ENCODE results near the gene RB1. TPM values are rescaled to one million over a fixed set of nuclear protein-coding genes. Genes with fewer than 3 reads are reported as not detected.

RB1 gene
- total and polyA plus RNA-seq, 4 donors: 10.0 to 69.9 (median 26.1) TPM

DNA sequence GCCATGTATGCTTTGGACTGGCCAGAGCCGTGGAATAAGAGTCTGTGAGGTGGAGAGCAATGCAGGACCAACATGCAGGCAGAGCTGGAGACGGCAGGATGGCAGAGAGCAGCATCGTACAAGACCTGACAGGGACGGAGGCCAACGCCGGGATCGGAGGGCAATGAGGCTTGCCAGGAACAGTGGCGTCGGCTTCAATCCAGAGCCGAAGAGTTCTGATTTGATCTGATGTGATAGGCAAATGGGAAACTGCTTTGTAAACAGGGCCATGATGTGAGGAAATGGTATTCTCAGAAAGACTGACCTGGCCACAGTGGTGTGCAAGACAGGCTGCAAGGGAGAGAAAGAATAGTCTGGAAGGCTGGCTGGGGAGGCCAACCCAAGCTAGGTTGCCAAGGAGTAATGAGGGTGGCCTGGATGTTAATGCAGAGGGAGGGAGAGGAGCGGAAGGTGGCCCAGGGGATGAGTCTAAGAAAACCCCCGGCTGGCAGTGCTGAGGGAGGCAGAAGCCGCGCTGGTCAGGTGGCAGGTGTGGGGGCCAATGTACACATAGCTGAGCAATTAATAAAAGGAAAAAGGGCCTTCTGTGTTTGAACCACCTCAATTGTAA is 202.6 kb downstream of the RB1 start:
- no peak overlapping the region for H3K4me3 ChIP-seq
- no peak overlapping the region for H3K9ac ChIP-seq (ENCODE audit: insufficient read depth in 1 of 2, low read length in 2 of 2)
- DNase-seq: no peak
- H3K4me1 ChIP-seq (ENCODE audit: control insufficient read depth in 5 of 5, insufficient read depth in 5 of 5, low read length in 5 of 5): peaks cover 0 to 15% (median 0%) of the 10 kb centered on the region in 5 donors
- TF ChIP-seq, protein P1, sequence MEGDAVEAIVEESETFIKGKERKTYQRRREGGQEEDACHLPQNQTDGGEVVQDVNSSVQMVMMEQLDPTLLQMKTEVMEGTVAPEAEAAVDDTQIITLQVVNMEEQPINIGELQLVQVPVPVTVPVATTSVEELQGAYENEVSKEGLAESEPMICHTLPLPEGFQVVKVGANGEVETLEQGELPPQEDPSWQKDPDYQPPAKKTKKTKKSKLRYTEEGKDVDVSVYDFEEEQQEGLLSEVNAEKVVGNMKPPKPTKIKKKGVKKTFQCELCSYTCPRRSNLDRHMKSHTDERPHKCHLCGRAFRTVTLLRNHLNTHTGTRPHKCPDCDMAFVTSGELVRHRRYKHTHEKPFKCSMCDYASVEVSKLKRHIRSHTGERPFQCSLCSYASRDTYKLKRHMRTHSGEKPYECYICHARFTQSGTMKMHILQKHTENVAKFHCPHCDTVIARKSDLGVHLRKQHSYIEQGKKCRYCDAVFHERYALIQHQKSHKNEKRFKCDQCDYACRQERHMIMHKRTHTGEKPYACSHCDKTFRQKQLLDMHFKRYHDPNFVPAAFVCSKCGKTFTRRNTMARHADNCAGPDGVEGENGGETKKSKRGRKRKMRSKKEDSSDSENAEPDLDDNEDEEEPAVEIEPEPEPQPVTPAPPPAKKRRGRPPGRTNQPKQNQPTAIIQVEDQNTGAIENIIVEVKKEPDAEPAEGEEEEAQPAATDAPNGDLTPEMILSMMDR (IDR thresholded peaks at IDR 0.05; ENCODE audit: control extremely low read depth, extremely low read depth): no peak
- WGBS, 2 donors: 46 to 56% methylated on average over 14 of the region's 14 CpGs
- H3K27me3 ChIP-seq (ENCODE audit: control insufficient read depth in 3 of 3, insufficient read depth in 3 of 3, low read length in 2 of 3): no peaks in the 10 kb centered on the region
- H3K27ac ChIP-seq (ENCODE audit: low read depth in 1 of 2, low read length in 1 of 2): peak overlapping the region; percentile 24 to 85
- peaks cover 0 to 12% (median 0%) of the 10 kb centered on the region in 4 donors for H3K36me3 ChIP-seq (ENCODE audit: control insufficient read depth in 4 of 4, insufficient read depth in 4 of 4, low read length in 4 of 4)
- no peaks in the 10 kb centered on the region for H3K9me3 ChIP-seq (ENCODE audit: control insufficient read depth in 4 of 4, insufficient read depth in 3 of 4, low read length in 3 of 4)
- ATAC-seq (ENCODE audit: insufficient read depth, low FRiP score): no peak

DNA sequence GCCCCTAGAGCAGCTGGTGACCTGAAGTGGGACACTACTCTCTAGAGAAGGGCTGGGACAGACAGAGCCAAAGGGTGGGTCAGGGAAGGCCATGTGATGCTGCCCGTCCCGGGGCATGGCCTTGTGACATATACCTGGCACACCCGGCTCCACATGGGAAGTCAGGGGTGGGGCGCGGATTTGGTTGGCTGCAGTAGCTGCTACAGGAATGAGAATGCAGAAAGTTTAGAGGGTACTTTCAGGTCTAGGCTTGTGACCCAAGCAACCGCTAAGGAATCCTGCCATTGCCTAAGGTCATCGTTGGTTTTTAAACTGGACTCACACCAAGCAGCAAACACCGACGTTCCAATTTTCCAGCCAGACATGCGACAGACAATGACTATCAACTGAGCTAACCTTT is 203.5 kb downstream of the RB1 start:
- H3K27me3 ChIP-seq (ENCODE audit: control insufficient read depth in 3 of 3, insufficient read depth in 3 of 3, low read length in 2 of 3): no peaks in the 10 kb centered on the region
- H3K27ac ChIP-seq (ENCODE audit: low read depth in 1 of 2, low read length in 1 of 2): peak overlapping the region in 1 of 2 donors; percentile 17
- 86 to 92% methylated on average over 10 of the region's 10 CpGs for WGBS, 2 donors
- no peak overlapping the region for H3K9ac ChIP-seq (ENCODE audit: insufficient read depth in 1 of 2, low read length in 2 of 2)
- H3K36me3 ChIP-seq (ENCODE audit: control insufficient read depth in 4 of 4, insufficient read depth in 4 of 4, low read length in 4 of 4): peaks cover 0 to 13% (median 0%) of the 10 kb centered on the region in 4 donors
- TF ChIP-seq, protein P1 (IDR thresholded peaks at IDR 0.05; ENCODE audit: control extremely low read depth, extremely low read depth): no peak
- H3K4me3 ChIP-seq: no peak overlapping the region
- peaks cover 0 to 13% (median 0%) of the 10 kb centered on the region in 5 donors for H3K4me1 ChIP-seq (ENCODE audit: control insufficient read depth in 5 of 5, insufficient read depth in 5 of 5, low read length in 5 of 5)
- H3K9me3 ChIP-seq (ENCODE audit: control insufficient read depth in 4 of 4, insufficient read depth in 3 of 4, low read length in 3 of 4): no peaks in the 10 kb centered on the region
- no peak for ATAC-seq (ENCODE audit: insufficient read depth, low FRiP score)
- no peak for DNase-seq

DNA sequence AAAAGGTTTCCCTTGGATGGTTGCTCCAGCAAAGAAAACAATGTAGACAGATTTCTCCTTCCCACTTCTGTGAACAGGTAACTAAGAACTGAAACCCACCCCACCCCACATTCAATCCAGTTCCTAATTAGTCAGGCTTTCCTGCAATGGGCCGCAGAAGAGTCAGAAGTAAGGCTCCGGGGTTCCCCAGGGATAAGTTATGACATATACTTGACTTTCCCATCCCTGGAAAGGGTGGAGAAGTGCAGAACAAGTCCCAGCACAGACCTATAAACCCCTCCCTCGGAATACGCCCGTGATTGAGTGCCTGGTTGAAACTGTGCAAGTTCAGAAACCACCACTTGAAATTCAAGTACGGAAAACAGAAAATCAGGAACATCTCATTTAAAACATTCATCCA is 204.5 kb downstream of the RB1 start:
- no peak for ATAC-seq (ENCODE audit: insufficient read depth, low FRiP score)
- no peak overlapping the region for H3K27ac ChIP-seq (ENCODE audit: low read depth in 1 of 2, low read length in 1 of 2)
- H3K9ac ChIP-seq (ENCODE audit: insufficient read depth in 1 of 2, low read length in 2 of 2): no peak overlapping the region
- no peaks in the 10 kb centered on the region for H3K27me3 ChIP-seq (ENCODE audit: control insufficient read depth in 3 of 3, insufficient read depth in 3 of 3, low read length in 2 of 3)
- DNase-seq: no peak
- H3K4me3 ChIP-seq: no peak overlapping the region
- peaks cover 0 to 19% (median 0%) of the 10 kb centered on the region in 4 donors for H3K36me3 ChIP-seq (ENCODE audit: control insufficient read depth in 4 of 4, insufficient read depth in 4 of 4, low read length in 4 of 4)
- TF ChIP-seq, protein P1 (IDR thresholded peaks at IDR 0.05; ENCODE audit: control extremely low read depth, extremely low read depth): no peak
- H3K9me3 ChIP-seq (ENCODE audit: control insufficient read depth in 4 of 4, insufficient read depth in 3 of 4, low read length in 3 of 4): no peaks in the 10 kb centered on the region
- peaks cover 0 to 11% (median 0%) of the 10 kb centered on the region in 5 donors for H3K4me1 ChIP-seq (ENCODE audit: control insufficient read depth in 5 of 5, insufficient read depth in 5 of 5, low read length in 5 of 5)
- WGBS, 2 donors: 90 to 95% methylated on average over 6 of the region's 6 CpGs

DNA sequence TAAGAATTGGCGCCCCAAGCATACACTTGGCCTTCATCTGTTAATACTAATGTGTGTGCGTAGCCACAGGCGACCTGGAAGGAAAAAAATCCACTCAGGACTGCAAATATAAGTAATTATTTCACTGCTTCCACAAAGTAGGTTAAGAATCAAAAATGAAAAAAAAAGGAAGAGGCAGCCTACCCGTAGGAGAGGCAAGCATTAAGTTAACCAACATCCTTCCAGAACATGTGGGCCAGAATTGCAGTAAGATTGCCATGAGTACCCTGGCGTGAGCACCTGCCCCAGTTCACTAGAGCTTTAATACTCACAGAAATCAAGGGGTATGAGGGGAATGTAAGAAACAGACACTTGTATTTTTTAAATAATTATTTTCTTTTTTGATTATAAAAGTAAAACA is 207.1 kb downstream of the RB1 start:
- 73 to 82% methylated on average over 5 of the region's 5 CpGs for WGBS, 2 donors
- H3K9ac ChIP-seq (ENCODE audit: insufficient read depth in 1 of 2, low read length in 2 of 2): no peak overlapping the region
- peaks cover 2 to 22% (median 3%) of the 10 kb centered on the region in 4 donors for H3K36me3 ChIP-seq (ENCODE audit: control insufficient read depth in 4 of 4, insufficient read depth in 4 of 4, low read length in 4 of 4)
- no peaks in the 10 kb centered on the region for H3K9me3 ChIP-seq (ENCODE audit: control insufficient read depth in 4 of 4, insufficient read depth in 3 of 4, low read length in 3 of 4)
- no peak overlapping the region for H3K4me3 ChIP-seq
- H3K27me3 ChIP-seq (ENCODE audit: control insufficient read depth in 3 of 3, insufficient read depth in 3 of 3, low read length in 2 of 3): no peaks in the 10 kb centered on the region
- peaks cover 0 to 10% (median 0%) of the 10 kb centered on the region in 5 donors for H3K4me1 ChIP-seq (ENCODE audit: control insufficient read depth in 5 of 5, insufficient read depth in 5 of 5, low read length in 5 of 5)
- no peak overlapping the region for H3K27ac ChIP-seq (ENCODE audit: low read depth in 1 of 2, low read length in 1 of 2)
- TF ChIP-seq, protein P1 (IDR thresholded peaks at IDR 0.05; ENCODE audit: control extremely low read depth, extremely low read depth): no peak
- no peak for DNase-seq
- no peak for ATAC-seq (ENCODE audit: insufficient read depth, low FRiP score)

Data from lung (tissue), 12 donors.